ENCODE results near the gene CAPZB.

GRCh38 chr1:19311503-19311930 is 173.8 kb downstream of the CAPZB start:
- TF ChIP-seq POLR2A (IDR thresholded peaks at IDR 0.05), result no peak
- TF ChIP-seq CTCF (IDR thresholded peaks at IDR 0.05), result no peak

Measured in sigmoid colon (tissue), 3 donors.